ENCODE data around the gene GARRE1.

Gene GARRE1

DNA sequence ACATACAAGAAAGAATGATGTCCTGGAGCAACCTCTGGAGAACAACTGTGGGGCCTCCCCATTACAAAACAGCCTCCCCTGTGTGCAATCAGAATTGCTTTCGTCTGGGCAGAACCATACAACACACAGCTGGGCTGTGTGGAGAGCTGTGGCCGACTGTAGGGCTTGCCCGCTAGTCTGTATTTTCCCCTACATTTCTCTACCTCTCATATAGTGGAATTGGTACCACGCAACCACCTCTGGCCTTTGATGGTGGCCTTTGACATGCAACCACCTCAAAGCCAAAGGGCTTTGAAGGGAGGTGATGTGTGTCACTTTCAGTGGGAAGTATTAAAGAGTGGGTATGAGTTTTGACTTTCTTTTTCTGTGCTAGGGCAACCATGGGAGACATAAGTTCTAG, 34.0 kb downstream of the GARRE1 start:
- H3K9ac ChIP-seq (ENCODE audit: low read length), result no peak overlapping the region
- H3K4me1 ChIP-seq (ENCODE audit: control insufficient read depth, insufficient read depth, low read length), result no peaks in the 10 kb centered on the region
- H3K36me3 ChIP-seq (ENCODE audit: control insufficient read depth, insufficient read depth, low read length), result no peaks in the 10 kb centered on the region
- no peaks in the 10 kb centered on the region for H3K27me3 ChIP-seq (ENCODE audit: control insufficient read depth, insufficient read depth, low read length)
- no peak overlapping the region for H3K27ac ChIP-seq (ENCODE audit: low read depth, low read length)
- H3K4me3 ChIP-seq (ENCODE audit: low read length), result no peak overlapping the region

DNA sequence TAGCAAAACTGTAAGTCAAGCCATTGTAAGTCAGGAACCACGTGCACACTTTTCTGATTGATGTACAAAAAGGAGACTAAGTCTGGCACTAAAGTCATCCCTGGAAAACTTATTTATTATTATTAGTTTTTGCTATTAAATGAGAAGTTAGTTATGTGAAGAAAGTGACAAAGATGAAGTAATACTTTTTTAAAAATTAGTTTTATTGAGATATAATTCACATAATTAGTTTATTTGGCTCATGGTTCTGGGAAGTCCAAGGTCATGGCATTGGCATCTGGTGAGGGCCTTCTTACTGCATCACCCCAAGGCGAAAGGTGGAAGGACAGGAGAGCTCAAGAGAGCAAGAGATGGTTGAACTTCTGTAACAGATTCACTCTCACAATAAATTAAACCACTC, 36.9 kb downstream of the GARRE1 start:
- Histone ChIP-seq H3K27me3 (ENCODE audit: control insufficient read depth, insufficient read depth, low read length) (no peaks in the 10 kb centered on the region), H3K36me3 (ENCODE audit: control insufficient read depth, insufficient read depth, low read length) (no peaks in the 10 kb centered on the region), H3K4me1 (ENCODE audit: control insufficient read depth, insufficient read depth, low read length) (no peaks in the 10 kb centered on the region)

DNA sequence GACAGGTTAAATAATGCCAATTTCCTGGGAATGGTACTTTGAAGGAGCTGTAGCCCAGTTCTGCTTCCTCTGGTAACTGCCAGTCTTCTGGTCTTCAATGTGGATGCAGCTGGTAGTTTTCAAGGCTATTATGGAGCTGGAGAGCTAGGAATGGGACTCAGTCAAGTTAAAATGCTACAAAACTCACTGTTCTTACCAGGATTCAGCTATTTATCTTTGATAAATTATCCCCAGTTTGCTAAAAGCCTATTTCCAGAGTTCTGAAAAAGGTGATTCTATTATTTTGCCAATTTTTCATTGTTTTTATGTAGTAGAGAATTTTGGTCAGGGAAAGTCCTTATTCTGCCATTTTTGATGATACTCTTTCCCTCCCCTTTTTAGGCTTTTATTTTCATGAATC, 40.7 kb downstream of the GARRE1 start:
- H3K4me1 ChIP-seq (ENCODE audit: control insufficient read depth, insufficient read depth, low read length), result no peaks in the 10 kb centered on the region
- no peaks in the 10 kb centered on the region for H3K27me3 ChIP-seq (ENCODE audit: control insufficient read depth, insufficient read depth, low read length)
- H3K9ac ChIP-seq (ENCODE audit: low read length), result no peak overlapping the region
- H3K36me3 ChIP-seq (ENCODE audit: control insufficient read depth, insufficient read depth, low read length), result no peaks in the 10 kb centered on the region
- H3K4me3 ChIP-seq (ENCODE audit: low read length), result no peak overlapping the region
- no peak overlapping the region for H3K27ac ChIP-seq (ENCODE audit: low read depth, low read length)

More for the DNA sequence above, 36.9 kb downstream of the GARRE1 start:
- H3K27ac ChIP-seq (ENCODE audit: low read depth, low read length), result no peak overlapping the region
- no peak overlapping the region for H3K9ac ChIP-seq (ENCODE audit: low read length)
- H3K4me3 ChIP-seq (ENCODE audit: low read length), result no peak overlapping the region

DNA sequence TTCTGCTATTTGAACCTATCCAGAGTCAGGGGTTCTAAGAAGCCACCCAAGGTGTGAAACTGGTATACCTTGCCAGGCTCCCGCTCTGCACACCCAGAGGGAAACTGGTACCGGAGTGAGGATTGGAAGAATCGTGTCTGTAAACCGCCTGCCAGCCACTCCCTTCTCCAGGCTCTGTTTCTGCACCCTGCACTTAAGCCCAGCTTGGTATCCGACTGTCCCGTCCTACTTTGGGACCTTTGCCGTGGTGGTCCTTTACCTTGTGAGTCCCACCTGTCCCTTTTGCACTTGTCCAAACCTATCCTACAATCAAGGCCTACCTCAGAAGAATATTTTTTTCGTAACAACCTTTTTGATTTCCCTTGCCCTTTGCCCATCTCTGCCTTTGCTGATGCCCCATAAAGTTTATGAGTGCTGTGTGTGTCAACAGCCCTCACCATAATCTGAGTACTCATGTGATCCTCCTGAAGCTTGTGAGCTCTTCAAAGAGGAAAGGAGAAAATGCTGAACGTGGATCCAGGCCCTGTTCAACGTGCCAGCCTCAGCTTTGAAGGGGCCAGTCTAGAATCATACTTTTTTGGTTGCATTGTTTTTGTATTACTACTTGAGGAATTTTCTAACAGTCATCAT, 44.7 kb downstream of the GARRE1 start:
- Histone ChIP-seq H3K9ac (ENCODE audit: low read length) (no peak overlapping the region), H3K36me3 (ENCODE audit: control insufficient read depth, insufficient read depth, low read length) (peaks cover 2% of the 10 kb centered on the region), H3K27me3 (ENCODE audit: control insufficient read depth, insufficient read depth, low read length) (no peaks in the 10 kb centered on the region), H3K27ac (ENCODE audit: low read depth, low read length) (no peak overlapping the region), H3K4me1 (ENCODE audit: control insufficient read depth, insufficient read depth, low read length) (no peaks in the 10 kb centered on the region), H3K4me3 (ENCODE audit: low read length) (no peak overlapping the region)

DNA sequence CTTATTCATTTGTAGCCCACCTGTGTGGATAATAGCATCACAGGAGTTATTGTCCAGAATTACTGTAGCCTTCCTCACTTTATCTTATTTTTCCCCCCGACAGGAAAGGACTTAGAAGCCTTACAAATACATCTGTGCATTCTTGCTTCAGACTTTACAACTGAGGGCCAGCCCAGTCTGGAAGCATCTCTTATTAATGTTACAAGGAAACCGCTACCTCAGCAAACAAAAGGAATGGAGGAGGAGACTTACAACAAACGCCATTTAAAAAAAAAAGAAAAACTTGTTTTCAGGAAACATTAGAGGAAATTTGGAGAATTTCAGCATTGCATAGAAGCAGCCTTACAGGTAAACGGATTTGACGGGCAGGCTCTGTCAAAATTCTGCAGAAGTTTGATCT, 45.2 kb downstream of the GARRE1 start:
- no peak overlapping the region for H3K27ac ChIP-seq (ENCODE audit: low read depth, low read length)
- peaks cover 2% of the 10 kb centered on the region for H3K36me3 ChIP-seq (ENCODE audit: control insufficient read depth, insufficient read depth, low read length)
- no peak overlapping the region for H3K4me3 ChIP-seq (ENCODE audit: low read length)
- H3K27me3 ChIP-seq (ENCODE audit: control insufficient read depth, insufficient read depth, low read length), result no peaks in the 10 kb centered on the region
- no peak overlapping the region for H3K9ac ChIP-seq (ENCODE audit: low read length)
- H3K4me1 ChIP-seq (ENCODE audit: control insufficient read depth, insufficient read depth, low read length), result no peaks in the 10 kb centered on the region

DNA sequence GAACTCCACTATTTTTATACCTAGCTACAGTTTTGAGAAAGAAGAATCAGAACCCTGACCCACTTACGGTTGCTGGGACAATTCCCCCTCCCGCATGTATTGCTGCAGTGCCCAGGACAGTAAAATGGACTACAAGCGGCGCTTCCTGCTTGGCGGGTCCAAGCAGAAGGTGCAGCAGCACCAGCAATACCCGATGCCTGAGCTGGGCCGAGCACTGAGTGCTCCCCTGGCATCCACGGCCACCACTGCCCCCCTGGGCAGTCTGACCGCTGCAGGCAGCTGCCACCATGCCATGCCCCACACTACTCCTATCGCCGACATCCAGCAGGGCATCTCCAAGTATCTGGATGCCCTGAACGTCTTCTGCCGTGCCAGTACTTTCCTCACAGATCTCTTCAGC, 46.0 kb downstream of the GARRE1 start:
- no peak overlapping the region for H3K9ac ChIP-seq (ENCODE audit: low read length)
- H3K36me3 ChIP-seq (ENCODE audit: control insufficient read depth, insufficient read depth, low read length), result peaks cover 2% of the 10 kb centered on the region
- no peaks in the 10 kb centered on the region for H3K4me1 ChIP-seq (ENCODE audit: control insufficient read depth, insufficient read depth, low read length)
- no peak overlapping the region for H3K4me3 ChIP-seq (ENCODE audit: low read length)
- no peaks in the 10 kb centered on the region for H3K27me3 ChIP-seq (ENCODE audit: control insufficient read depth, insufficient read depth, low read length)
- H3K27ac ChIP-seq (ENCODE audit: low read depth, low read length), result no peak overlapping the region

DNA sequence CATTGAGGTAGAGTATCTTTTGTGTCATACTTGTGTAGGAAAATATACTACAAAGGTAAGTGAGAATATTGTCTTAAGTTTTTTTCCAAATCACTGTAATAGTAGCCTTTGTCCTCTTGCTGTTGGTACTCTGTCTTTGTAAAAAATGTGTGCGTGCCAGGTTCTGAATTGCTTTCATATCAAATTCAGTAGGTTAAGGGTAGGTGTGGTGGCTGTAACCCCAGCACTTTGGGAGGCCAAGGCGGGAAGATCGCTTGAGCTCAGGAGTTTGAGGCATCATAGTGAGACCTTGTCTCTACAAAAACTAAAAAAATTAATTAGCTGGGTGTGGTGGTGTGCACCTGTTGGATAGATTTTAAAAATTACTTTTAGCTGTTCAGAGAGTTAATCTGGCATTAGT, 46.6 kb downstream of the GARRE1 start:
- Histone ChIP-seq H3K4me3 (ENCODE audit: low read length) (no peak overlapping the region), H3K27ac (ENCODE audit: low read depth, low read length) (no peak overlapping the region), H3K9ac (ENCODE audit: low read length) (no peak overlapping the region), H3K4me1 (ENCODE audit: control insufficient read depth, insufficient read depth, low read length) (no peaks in the 10 kb centered on the region), H3K36me3 (ENCODE audit: control insufficient read depth, insufficient read depth, low read length) (peaks cover 2% of the 10 kb centered on the region), H3K27me3 (ENCODE audit: control insufficient read depth, insufficient read depth, low read length) (no peaks in the 10 kb centered on the region)

Data from rectal smooth muscle tissue (tissue), 1 donor.